ENCODE measurements around the gene CCDC47. TPM values are rescaled to one million over a fixed set of nuclear protein-coding genes. Genes with fewer than 3 reads are reported as not detected.

Gene CCDC47
- total and polyA plus RNA-seq, 12 donors: 24.2 to 216 (median 93.1) TPM

DNA sequence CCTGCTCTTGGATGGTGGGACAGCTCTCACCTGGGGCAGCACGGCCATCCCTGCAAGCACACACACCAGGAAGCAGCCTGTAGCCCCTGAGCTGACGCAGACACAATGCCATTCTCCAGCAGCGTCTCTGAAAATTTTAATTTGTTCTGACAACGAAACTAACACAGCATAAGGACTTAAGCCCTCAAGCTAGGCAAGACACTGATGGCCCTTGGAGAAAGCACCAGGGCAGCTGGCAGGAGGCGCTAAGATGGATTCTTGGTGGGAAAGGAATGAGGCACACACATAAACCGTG lies 70.7 kb downstream of the CCDC47 start:
- Histone ChIP-seq H3K36me3 (replicated peaks in 1 of 2) (peaks cover 0 to 29% of the 10 kb centered on the region in 2 donors), H3K27ac (no peak overlapping the region), H3K9me3 (replicated peaks in 1 of 3) (no peaks in the 10 kb centered on the region), H3K4me1 (replicated peaks in 1 of 2) (peaks cover 10 to 15% of the 10 kb centered on the region in 2 donors), H3K27me3 (no peaks in the 10 kb centered on the region), H3K4me3 (no peak overlapping the region)
- 85 to 93% (median 91%) methylated on average over 4 to 6 of the region's 6 CpGs for WGBS, 4 donors
- TF ChIP-seq POLR2A (IDR thresholded peaks at IDR 0.05): no peak
- TF ChIP-seq, protein P1, sequence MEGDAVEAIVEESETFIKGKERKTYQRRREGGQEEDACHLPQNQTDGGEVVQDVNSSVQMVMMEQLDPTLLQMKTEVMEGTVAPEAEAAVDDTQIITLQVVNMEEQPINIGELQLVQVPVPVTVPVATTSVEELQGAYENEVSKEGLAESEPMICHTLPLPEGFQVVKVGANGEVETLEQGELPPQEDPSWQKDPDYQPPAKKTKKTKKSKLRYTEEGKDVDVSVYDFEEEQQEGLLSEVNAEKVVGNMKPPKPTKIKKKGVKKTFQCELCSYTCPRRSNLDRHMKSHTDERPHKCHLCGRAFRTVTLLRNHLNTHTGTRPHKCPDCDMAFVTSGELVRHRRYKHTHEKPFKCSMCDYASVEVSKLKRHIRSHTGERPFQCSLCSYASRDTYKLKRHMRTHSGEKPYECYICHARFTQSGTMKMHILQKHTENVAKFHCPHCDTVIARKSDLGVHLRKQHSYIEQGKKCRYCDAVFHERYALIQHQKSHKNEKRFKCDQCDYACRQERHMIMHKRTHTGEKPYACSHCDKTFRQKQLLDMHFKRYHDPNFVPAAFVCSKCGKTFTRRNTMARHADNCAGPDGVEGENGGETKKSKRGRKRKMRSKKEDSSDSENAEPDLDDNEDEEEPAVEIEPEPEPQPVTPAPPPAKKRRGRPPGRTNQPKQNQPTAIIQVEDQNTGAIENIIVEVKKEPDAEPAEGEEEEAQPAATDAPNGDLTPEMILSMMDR (IDR thresholded peaks at IDR 0.05): no peak
- DNase-seq: peak in 1 of 7 donors; percentile 46
- intact Hi-C loops (cut with DNase I): no loop called here

DNA sequence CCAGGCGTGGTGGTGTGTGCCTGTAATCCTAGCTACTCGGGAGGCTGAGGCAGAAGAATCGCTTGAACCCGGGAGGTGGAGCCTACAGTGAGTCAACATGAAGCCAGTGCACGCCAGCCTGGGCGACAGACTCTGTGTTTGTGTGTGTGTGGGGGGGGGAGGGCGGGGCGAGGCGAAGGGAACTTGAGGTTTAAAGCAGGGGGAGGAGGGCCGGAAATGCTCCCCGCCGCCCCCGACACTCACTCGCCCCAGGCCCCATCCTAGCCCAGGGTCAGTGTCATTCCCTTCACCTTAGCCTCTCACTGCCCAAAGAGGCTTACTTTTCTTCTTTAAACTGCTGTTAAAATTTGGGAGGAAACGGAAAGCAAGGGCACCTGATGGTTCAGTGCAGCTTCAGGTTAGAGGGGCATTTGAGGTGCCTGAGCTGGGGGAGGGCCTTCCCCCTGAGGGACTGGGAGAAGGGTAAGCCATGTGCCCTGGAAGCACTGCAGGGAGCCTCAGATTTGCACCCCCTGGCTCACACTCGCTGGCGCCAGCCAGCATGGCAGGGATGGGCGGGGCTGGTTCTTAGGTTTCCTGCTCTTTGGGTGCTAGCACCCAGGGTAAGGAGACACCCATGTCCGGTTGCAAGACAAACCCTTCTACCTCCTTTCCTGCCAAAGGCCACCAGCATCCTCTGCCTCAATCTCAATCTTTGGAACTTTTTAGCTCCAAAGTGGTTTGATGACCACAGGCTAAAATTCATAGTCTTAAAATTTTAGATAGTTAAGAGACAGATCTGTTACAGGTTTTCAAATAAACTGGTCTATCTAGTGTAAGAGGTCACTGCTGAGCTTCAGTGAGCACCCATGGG lies 71.3 kb downstream of the CCDC47 start:
- Histone ChIP-seq H3K9me3 (replicated peaks in 1 of 3) (no peaks in the 10 kb centered on the region), H3K27ac (peak overlapping the region in 1 of 5 donors; percentile 77), H3K4me1 (replicated peaks in 1 of 2) (peaks cover 10 to 15% of the 10 kb centered on the region in 2 donors), H3K4me3 (no peak overlapping the region), H3K36me3 (replicated peaks in 1 of 2) (peaks cover 0 to 29% of the 10 kb centered on the region in 2 donors), H3K27me3 (no peaks in the 10 kb centered on the region)
- 73 to 89% (median 83%) methylated on average over 10 to 19 of the region's 19 CpGs for WGBS, 4 donors
- intact Hi-C loops (cut with DNase I): no loop called here
- TF ChIP-seq, protein P1 (IDR thresholded peaks at IDR 0.05): no peak
- no peak for TF ChIP-seq POLR2A (IDR thresholded peaks at IDR 0.05)
- DNase-seq: peak in 2 of 7 donors; percentile 32 to 67

DNA sequence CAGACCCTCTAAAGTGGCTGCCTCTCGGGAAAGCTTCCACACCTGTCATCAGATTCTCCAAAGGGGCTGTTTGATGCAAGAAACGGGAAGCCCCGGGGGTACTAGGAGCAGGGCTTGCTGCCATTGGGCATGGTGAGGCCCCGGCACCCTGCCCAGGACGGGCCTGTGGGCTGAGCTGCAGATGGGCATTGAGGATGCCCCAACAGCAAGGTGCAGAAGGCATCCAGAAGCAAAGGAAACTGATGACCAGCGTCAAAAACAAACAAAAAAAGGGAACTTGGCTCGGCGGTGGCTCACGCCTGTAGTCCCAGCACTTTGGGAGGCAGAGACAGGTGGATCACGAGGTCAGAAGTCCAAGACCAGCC lies 72.0 kb downstream of the CCDC47 start:
- Histone ChIP-seq H3K27me3 (no peaks in the 10 kb centered on the region), H3K4me3 (no peak overlapping the region), H3K27ac (peak overlapping the region in 2 of 5 donors; percentile 77 to 84), H3K4me1 (replicated peaks in 1 of 2) (peaks cover 10 to 15% of the 10 kb centered on the region in 2 donors), H3K36me3 (replicated peaks in 1 of 2) (peaks cover 0 to 25% of the 10 kb centered on the region in 2 donors), H3K9me3 (replicated peaks in 1 of 3) (no peaks in the 10 kb centered on the region)
- no peak for DNase-seq
- 68 to 86% (median 76%) methylated on average over 9 to 10 of the region's 10 CpGs for WGBS, 4 donors
- TF ChIP-seq POLR2A (IDR thresholded peaks at IDR 0.05): no peak
- TF ChIP-seq, protein P1 (IDR thresholded peaks at IDR 0.05): no peak
- intact Hi-C loops (cut with DNase I): no loop called here

DNA sequence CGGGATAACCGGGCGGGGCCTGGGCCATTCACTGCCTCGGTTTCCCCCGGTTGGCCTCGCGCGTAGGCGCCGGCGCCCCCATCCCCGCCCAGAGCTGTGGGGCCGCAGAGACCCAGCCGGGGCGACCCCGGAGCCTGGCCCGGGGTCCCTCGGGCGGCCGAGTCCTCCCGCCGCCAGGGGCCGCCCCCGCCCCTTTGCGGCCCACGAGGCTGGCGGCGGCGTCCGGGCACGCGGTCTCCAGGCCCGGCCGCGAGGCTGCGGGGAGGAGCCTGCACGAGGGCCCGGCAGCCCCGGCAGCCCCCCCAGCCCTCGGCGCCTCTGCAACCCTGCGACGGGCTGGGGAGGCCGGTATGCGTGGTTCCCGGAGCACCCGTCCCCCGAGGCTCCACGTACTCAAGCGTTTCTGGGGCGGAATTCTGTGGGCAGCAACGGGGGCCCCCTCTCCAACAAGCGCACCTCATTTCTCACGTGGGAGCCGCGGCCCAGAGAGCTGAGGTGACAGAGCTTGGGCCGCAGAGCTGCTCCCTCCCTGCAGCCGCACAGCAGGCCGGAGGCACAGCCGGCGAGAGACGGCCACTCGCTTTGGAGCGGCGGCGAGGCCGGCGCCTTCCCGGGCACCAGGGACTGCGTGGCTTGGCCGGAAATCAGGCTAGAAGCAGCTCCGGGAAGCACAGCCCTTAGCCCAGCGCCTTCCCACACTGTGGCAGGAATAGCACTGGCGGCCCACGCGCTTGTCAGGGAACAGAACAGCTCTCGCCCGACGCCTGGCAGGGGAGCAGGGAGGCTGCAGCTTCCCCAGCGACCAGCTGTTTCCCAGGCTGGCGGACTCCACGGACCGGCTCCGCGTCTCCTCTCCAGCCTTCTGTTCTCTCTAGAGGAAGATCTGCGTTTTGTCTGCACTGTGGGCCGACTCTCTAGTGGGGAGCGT lies 72.6 kb downstream of the CCDC47 start:
- intact Hi-C loops (cut with DNase I): no loop called here
- H3K9me3 ChIP-seq (replicated peaks in 1 of 3): no peaks in the 10 kb centered on the region
- peak overlapping the region in 4 of 5 donors; percentile 26 to 84 (median 64) for H3K27ac ChIP-seq
- H3K4me1 ChIP-seq (replicated peaks in 1 of 2): peaks cover 10 to 15% of the 10 kb centered on the region in 2 donors
- peaks cover 0 to 18% of the 10 kb centered on the region in 2 donors for H3K36me3 ChIP-seq (replicated peaks in 1 of 2)
- 11 to 28% (median 22%) methylated on average over 3 to 88 of the region's 88 CpGs for WGBS, 4 donors
- H3K4me3 ChIP-seq: peak overlapping the region in 2 of 4 donors; percentile 13 to 91
- no peak for TF ChIP-seq POLR2A (IDR thresholded peaks at IDR 0.05)
- TF ChIP-seq, protein P1 (IDR thresholded peaks at IDR 0.05): peak in 1 of 6 experiments; percentile 10
- H3K27me3 ChIP-seq: no peaks in the 10 kb centered on the region
- DNase-seq: peak in 6 of 7 donors; percentile 49 to 78 (median 54)

All from adrenal gland (tissue), 12 donors.